ENCODE measurements around the gene SNRNP40. TPM values are rescaled to one million over a fixed set of nuclear protein-coding genes. Genes with fewer than 3 reads are reported as not detected.

The SNRNP40 gene
- total RNA-seq, 1 donor from 2014 or later, result 19.2 TPM

Other genes with a start within 250 kb of the SNRNP40 start
- 75.0 TPM for gene PUM1, start 231.1 kb downstream of the SNRNP40 start, total RNA-seq
- gene NKAIN1, start 56.9 kb downstream of the SNRNP40 start, total RNA-seq, result not detected
- gene ZCCHC17, start 244 bp upstream of the SNRNP40 start, total RNA-seq, result 11.1 TPM
- gene FABP3, start 76.3 kb upstream of the SNRNP40 start, total RNA-seq, result 4,698 TPM
- gene SERINC2, start 116.4 kb upstream of the SNRNP40 start, total RNA-seq, result 1.3 TPM